Spleen (tissue), 7 donors: Measurements from ENCODE around the gene PHF20.

Experiments
- POLR2A ChIP-seq, 3 donors: fragments of 450-650 bp; IDR thresholded peaks; one replicate each; pipeline ENCODE4 v1.5.1; 2017; ENCODE audit warnings: antibody characterized with exemption in 3 of 3, mild to moderate bottlenecking in 1 of 3
- POLR2AphosphoS5 ChIP-seq, 3 donors: sonication (generic); formaldehyde crosslinking; IDR thresholded peaks; one replicate each; pipeline ENCODE4 v1.5.1; 2017; ENCODE audit warnings: antibody characterized with exemption in 3 of 3
- TF ChIP-seq, protein P1 (sequence below), 11 experiments: fragments of 200-600 bp in 7 of 11; fragments of 450-650 bp in 4 of 11; sonication (generic) in 4 of 11; IDR thresholded peaks in 8 of 11; conservative IDR thresholded peaks in 3 of 11; 1 replicate in 7 of 11; 2 replicates in 4 of 11; pipeline versions ENCODE4 v1.4.0 to v1.8.0; 2016 to 2021; ENCODE audit warnings: antibody characterized with exemption in 11 of 11, inconsistent platforms in 4 of 11, mild to moderate bottlenecking in 1 of 11
- donor health status: DM: no; HTN: no; CAD: no; lungs with moderate emphysema.
- donor health status: DM: no; HTN: no; CAD: no.
- donor health status: DM: no; HTN: no; CAD: no.

DNA sequence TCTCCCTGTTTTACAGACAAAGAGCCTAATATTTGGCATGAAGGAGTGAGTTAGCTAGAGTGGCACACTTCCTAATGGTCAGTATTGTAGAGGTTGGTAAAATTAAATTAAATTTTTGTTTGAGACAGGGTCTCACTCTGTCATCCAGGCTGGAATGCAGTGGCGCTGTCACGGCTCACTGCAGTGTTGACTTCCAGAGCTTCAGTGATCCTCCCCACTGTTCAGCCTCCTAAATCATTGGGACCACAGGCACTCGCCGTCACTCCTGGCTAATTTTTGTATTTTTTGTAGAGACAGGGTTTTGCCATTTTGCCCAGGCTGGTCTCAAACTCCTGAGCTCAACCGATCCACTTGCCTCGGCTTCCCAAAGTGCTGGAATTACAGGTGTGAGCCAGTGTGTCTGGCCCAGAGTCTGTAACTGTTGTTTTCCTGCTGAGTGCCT lies 111.5 kb downstream of the PHF20 start:
- TF ChIP-seq, protein P1, sequence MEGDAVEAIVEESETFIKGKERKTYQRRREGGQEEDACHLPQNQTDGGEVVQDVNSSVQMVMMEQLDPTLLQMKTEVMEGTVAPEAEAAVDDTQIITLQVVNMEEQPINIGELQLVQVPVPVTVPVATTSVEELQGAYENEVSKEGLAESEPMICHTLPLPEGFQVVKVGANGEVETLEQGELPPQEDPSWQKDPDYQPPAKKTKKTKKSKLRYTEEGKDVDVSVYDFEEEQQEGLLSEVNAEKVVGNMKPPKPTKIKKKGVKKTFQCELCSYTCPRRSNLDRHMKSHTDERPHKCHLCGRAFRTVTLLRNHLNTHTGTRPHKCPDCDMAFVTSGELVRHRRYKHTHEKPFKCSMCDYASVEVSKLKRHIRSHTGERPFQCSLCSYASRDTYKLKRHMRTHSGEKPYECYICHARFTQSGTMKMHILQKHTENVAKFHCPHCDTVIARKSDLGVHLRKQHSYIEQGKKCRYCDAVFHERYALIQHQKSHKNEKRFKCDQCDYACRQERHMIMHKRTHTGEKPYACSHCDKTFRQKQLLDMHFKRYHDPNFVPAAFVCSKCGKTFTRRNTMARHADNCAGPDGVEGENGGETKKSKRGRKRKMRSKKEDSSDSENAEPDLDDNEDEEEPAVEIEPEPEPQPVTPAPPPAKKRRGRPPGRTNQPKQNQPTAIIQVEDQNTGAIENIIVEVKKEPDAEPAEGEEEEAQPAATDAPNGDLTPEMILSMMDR (IDR thresholded peaks at IDR 0.05 in 8 of 11, conservative IDR thresholded peaks at IDR 0.05 in 3 of 11), result no peak
- TF ChIP-seq POLR2A (IDR thresholded peaks at IDR 0.05), result no peak
- no peak for TF ChIP-seq POLR2AphosphoS5 (IDR thresholded peaks at IDR 0.05)
